Measurements from ENCODE around the gene ANGEL1.

Gene ANGEL1

DNA sequence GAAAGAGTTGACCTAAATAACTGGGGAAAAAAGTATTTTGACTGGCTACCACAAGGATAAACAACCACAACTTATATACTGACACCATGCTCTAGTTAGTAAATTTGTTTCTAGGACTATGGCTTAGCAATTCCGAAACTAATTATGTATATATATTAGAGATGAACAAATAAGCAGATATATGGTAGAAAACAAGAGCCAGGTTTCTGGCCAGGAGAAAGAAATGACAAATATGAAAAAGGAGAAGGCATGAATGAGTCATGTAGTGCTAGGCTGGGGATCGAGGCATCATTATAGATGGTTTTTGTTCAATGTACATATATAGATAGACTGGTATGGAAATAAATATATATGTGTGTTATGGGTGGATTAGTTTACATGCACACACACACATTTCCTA, 8.0 kb upstream of the ANGEL1 start:
- no peak for DNase-seq (ENCODE audit: low read depth)

DNA sequence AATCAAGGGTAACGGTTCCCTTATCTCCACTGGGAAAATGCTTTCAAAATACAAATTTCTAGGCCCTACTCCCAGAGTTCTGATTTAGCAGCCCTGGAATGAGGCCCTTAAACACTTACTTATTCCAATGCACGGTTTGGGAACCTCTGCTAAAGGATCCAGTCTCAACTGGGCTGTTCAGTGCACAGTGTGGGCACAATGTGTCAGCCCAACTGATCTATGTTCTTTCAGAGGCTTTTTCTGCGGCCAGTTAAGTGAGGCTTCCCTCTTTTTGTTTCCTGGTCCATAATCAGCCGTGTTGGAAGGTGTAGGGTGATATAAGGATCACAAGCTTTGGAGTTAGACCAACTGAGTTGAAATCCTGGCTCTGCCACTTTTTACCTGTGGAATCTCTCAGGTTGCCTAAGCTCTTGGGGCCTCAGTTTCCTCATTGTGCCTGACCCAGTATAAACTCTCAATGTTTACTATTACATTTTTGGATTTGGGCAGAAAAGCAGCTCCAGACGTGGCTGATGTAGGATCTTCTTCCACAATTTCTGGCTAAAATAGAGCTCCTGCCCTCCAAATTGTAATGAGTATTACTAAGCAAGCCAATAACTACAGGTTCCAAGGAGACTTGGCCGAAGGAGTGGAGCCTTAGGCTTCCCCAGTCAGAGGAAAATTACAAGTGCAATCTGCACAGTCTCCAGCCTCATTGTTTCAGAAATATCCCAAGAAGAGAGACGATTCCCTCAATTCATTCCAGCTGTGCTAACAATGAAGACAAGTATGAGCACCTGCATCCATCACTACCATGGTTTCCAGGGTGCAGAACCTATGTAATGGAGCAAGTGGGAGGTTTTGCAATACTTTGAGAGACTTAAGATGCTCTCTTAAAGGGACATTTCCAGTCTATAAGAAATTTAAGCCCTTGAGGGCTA, 2.3 kb upstream of the ANGEL1 start:
- no peak for DNase-seq (ENCODE audit: low read depth)

DNA sequence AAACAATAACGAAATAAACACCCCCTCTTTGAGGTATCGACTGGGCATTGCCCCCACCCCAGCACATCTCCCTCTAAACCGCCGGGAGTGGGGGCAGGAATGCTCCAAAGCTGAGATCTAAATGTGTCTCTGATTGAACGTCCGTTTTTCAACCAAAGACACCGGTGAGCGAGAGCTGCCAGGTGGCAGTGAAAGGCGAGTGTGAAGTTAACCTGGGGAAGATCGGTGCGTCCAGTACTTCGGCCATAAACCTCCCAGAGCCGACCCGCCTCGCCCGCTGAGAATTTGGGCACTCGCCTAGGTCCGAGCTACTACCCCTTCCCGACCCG, 625 bp downstream of the ANGEL1 start:
- DNase-seq (ENCODE audit: low read depth) = no peak

DNA sequence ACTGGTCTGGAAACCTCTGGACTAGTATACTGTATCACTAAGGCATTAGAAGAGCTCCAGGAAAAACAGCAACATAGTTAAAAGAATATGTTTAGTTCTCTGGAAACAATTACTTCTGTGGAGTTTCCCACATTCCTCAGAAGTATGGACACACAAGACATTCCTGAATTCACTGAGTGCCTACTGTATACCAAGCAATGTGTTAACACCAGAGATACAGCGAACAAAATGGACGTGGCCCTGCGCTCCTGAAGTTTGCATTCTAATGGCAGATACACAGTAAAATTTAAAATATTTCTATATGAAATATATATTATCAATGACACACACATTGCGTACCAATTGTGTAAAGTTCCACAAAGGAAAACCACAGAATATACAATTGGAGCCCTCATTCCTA, 1.1 kb downstream of the ANGEL1 start:
- DNase-seq (ENCODE audit: low read depth) = no peak

DNA sequence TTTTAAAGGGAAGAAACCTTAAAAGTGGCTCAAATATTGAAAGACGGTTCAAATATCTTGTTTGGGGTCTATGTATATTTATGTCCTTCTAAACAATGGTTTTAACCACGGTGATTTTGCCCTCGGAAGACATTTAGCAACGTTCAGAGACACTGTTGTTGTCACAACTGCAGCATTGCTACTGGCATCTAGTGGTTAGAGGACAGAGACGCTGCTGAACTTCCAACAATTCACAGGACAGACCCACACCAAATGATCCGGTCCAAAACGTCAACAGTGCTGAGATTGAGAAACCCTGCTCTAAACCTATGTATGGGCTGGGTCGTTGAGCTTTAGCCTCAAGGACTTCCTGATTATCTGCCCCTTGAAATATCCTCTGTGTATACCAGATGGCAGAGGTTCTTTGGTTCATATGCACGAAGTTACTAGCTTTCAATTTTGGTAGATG, 1.7 kb downstream of the ANGEL1 start:
- DNase-seq (ENCODE audit: low read depth) = peak; percentile 9

DNA sequence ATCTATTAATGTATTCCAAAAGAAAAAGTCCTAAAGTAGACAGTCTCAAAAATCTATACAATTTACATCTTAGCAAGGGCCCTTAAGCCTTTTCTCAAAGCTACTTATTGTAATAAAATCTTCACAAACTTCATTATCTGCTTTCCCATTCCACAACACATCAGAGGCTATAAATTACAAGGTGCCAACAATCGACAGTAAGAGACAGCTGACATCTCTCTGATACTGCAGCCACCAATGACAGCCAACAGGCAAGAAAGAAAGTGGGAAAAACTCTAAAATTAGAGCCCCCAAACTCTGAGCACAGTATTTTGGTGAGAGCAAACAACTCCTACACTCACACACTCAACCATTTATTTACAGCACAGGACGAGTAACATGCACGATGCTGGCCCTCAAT, 2.2 kb downstream of the ANGEL1 start:
- DNase-seq (ENCODE audit: low read depth) = no peak

DNA sequence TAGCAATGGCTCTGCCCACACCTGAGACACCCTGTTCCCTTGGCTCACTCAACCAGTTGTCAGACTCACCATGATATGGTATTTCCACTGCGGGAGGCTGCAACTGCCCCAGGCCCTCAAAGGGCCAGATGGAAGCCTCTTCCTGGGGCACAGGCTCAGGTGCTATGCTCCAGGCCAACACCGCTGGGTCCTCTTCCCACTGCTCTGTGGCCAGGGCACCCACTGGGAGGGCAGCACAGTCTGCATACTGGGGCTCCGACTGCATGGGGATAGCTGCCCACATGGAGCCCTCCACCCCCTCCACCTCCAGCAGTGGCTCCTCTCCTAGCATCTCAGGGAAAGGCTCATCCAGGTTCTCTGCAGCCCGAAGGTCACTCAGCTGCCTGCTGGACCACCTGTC, 3.7 kb downstream of the ANGEL1 start:
- no peak for DNase-seq (ENCODE audit: low read depth)

DNA sequence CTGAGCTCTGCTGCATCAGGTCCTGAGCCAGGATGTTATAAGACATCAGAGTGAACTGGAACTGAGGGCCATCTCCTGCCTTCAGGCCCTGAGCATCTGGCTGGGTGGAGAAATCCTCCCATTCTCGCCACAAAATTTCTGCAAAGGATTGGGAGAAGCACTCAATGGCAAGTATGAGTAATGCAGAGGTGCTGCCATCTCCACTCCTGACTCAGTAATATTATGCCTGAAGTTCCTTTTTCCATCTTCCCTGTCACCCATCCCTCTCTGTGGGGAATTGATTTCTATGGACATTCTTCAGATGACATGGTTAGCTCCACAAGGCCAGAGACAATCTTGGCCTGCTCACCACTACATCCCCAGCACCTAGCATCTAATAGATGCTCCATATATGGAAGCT, 4.7 kb downstream of the ANGEL1 start:
- DNase-seq (ENCODE audit: low read depth) = no peak

DNA sequence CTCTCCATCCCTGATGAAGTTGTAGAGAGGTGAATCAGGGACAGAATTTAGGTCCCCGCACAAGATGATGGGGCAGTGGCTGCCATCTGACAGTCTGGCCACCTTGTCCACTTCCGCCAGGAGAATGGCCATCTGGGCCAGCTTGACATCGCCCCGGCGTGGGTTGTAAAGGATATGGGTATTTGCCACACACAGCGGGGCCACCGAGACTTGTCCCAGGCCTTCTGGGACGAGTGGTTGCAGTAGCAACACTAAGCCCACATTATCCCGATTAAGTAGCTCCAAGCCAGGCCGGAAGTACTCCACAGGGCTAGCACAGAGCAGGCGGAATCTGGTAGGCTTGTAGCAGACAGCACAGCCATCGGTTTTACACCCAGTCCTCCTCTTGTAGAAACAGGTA, 6.2 kb downstream of the ANGEL1 start:
- no peak for DNase-seq (ENCODE audit: low read depth)

DNA sequence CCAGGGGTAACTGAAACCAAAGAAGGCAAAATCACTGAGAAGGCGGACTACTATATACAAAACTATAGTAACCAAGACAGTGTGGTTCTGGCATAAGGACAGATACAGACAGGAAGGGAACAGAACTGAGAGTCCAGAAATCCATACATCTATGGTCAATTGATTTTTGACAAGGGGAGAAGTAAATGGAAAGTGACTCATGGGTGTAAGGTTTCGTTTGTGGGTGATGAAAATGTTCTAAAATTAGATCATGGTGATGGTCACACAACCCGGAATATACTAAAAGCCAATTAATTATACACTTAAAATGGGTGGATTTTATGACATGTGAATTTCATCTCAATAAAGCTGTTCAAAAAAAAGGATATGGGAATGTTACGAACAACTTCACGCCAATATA, 18.7 kb downstream of the ANGEL1 start:
- no peak for DNase-seq (ENCODE audit: low read depth)

DNA sequence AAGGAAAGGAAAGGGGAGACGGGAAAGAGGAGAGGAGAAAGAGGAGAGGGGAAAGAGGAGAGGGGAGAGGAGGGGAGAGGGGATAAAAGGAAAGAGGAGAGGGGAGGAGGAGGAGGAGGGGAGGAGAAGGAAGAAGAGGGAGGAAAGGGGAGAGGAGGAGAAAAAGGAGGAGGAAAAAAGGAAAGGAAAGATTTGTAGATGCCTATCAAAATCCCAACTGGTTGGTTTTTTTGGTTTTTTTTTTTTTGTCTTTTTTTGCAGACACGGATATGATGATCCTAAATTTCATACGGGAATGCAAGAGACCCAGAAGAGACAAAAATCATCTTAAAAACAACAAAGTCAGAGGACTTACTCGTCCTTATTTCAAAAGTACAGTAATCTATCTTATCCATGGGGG, 19.4 kb downstream of the ANGEL1 start:
- no peak for DNase-seq (ENCODE audit: low read depth)

DNA sequence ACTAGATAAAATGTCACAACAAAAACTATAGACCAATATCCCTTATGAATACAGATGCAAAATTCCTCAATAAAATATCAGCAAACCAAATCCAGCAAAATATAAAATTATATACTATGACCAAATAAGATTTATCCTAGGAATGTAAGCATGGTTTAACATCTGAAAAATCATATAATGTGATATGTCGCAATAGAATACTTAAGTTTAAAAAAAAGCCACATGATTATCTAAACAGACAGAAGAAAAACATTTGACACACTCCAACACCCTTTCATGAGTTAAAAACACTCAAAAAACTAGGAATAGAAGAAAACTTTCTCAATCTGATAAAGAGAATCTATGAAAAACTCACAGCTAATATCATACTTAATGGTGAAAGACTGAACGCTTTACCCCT, 20.3 kb downstream of the ANGEL1 start:
- no peak for DNase-seq (ENCODE audit: low read depth)

DNA sequence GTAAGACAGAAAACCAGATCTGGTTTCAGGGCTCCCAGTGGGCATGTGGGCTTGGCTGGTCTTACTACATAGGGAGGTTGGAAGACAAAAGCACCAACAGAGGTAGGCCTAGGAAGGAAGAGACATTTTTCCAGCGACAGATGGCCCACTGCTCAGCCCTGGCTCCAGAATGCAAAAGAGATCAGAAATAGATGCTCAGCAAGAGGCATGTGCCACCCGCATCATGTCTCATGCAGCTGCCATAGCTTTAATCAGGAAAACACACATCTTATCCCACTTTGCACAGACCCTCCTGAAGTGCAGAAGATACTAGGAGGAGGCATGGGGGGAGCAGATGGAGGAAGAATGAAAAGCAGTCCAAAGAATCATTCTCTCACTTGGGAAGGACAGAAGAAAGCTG, 26.1 kb downstream of the ANGEL1 start:
- no peak for DNase-seq (ENCODE audit: low read depth)

DNA sequence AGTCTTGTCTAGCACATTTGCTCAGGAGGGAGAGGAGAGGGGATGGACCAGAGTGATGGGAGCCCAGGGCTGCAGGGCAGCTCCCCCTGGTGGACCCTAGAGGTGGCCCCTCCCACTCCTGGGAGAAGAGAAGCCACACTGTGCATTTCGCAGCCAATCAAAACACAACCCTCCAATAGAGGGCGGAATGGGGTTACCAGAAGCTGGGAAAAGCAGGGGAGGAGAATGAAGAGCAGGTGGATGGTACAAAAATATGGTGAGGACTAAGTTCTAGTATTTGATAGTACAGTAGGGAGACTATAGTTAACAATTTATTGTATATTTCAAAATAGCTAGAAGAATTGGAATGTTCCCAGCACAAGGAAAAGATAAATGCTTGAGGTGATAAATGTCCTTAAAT, 27.8 kb downstream of the ANGEL1 start:
- no peak for DNase-seq (ENCODE audit: low read depth)

DNA sequence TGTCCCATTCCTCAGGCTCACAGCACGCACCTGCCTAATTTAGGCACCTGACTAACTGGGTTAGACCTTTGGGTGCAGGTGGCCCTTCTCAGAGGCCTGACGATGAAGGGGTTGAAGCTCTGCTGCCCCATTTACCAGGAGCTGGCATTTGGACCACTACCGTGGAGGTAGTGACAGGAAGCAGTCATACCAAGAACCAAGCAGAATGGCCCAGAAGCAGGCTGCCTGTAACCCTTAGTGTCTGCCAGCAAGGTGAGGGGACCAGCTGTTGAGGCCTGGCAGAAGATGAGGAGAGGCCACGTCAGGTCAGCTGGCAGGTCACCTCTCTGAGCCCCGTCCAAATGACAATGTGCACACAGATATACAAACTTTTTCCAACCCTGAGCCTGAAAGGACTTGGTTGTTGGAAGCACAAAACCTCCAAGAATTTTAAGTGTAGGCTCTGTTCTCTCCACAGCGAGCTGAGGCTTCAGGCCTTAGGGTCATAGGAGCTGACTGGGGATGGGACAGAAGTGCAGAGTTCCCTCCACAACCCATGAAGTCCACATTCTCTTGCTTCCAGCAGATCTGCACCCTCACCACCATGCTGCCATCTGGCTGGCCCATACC, 28.3 kb downstream of the ANGEL1 start:
- no peak for DNase-seq (ENCODE audit: low read depth)

DNA sequence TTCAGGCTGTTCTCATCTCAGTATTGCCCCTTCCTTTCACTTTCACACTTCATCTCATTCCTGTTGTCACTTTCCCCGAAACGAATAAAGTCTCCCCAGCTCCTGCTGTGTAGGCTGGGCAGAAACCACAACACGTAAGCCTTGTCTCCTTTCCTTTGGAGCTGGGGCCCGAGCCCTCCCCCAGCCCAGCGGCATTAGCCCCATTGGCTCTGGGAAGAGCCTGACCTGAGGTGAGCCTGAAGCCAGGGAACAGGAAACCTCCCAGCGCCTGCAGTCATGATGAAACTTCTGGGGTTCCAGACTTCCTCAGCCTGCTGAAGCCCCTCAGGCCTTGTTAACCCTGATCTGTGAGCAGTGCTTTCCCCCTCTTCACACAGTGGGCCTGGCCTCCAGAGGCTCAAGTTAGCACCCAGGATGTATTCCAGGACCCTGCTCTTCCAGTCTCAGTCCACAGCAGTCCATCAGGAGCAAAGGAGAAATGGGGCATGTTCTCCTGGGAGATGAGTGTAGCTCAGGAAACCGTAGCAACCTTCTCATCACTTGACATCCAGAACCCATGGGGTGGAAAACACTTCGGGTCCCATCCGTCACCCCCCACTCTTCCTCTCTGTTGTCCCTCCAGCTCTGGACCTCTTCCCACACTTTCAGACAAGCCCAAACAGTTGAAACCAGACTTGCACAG, 29.7 kb downstream of the ANGEL1 start:
- no peak for DNase-seq (ENCODE audit: low read depth)

DNA sequence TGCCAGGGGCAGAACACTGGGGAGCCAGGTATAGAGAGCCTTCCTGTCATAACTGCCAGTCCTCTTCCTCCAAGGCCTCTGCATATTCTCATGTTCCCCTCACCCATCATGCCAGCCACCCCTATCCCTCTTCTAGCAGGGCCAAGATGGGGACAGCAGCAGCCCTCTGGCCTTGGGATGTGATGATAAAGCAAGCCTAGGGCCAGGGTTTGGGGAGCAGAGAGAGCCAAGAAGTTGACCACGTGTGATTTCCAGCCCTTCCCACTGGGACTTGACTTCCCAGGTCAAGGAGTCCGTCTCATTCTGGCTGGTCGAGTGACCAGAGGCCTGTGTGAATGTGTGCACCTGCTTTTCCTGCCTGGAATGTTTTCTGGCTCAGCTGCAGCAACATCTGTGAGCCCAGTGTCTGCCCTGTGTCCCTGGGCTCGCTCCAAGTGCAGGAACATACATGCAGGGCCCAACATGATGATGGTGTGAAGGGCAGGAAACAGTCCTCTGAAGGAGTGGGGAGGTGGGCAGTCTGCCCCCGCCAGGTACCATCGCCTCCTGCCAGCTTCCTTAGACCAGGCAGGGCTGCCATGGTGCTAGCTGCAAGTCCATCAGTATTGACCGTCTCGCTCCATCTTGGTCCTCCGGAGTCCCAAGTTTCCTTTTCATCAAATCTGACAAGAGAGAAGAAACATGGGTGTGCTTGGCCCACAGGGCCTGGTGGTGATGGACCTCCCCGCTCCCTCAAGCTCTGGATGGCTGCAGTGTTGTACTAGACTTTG, 30.4 kb downstream of the ANGEL1 start:
- no peak for DNase-seq (ENCODE audit: low read depth)

DNA sequence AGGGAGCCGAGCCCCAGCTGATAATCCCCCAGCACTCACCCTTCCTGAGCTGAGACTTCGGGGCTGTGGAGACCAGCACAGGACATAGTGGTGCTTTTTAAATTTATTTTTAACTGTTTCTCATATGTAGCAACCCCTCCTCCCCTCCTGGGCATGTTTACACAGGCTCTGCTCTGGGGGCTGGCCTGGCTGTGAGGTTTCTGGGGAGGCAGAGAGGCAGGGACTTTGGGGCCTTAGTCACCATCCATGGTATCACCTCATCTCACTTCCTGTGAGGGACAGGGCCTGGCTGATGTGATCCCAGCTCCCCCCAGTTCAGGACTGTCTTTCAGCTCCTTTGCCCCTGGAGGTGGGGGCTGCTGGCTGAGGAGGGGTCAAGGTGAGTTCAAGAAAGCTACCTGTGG, 31.0 kb downstream of the ANGEL1 start:
- no peak for DNase-seq (ENCODE audit: low read depth)

DNA sequence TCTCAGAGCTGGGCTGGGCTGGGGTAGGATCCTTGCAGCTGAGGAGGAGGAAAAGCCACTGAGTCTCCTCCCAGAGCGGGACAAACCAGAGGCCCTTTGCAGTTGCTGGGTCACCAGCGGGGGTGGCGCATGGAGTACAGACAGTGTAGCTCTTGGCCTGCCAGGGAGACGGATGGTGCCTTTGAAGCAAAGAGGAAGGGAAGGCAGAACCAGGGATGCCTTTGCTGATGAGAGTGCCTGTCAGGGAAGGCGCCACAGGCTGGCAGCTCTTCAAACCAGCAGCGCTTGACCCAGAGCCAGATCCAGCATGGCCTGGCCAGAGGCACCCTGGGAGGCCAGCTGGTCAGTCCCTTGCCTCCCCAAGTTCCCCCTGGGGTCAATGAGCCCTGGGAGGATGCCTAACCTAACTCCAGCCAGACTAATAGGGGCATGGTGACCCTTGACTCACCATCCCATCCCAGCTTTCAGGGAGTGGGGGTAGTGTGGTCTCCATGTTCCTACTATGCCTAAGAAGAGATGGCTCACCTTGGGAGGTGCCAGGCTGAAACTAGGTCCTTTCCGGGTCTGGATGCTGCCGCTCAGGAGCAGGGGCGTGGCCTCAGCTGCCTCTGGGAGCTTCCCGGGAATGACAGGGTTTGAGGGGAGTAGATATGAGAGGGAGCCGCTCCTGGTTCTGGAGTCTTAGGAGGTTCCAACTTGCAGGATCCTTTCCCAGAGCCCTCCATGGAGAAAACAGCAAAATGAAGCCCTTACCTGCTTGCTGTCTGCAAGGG, 31.6 kb downstream of the ANGEL1 start:
- no peak for DNase-seq (ENCODE audit: low read depth)

DNA sequence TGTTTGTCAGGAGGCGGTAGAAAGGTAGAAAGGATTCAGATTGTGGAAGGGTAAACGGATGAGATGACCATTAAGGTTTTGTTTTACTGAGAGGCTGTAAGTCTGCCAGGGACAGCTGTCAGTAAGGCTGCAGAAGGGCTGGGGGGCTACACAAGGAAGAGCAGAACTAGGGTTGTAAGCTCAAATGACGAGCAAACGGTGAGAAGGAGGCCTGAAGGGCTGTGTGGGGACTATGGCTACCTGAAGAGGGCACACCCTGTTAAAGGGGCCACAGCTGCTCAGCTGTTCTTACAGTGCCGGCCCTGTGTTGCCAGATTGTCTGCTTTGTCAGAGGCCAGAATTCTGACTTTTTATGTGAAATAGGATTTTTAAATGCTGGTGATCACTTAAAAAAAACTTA, 32.3 kb downstream of the ANGEL1 start:
- no peak for DNase-seq (ENCODE audit: low read depth)

DNA sequence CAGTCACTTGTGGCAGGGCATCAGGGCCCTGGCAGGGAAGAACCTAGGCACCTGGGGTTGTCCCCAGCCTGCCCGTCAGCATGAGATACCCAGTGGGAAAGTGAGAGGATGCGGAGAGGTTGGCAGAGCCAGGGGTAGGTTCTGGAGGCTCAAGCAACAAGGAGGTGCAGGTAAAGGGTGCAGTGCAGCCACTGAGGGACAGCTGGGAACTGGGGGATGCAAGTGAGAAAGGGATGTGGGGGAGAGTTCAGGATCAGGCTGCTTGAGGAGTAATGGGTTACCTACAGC, 32.7 kb downstream of the ANGEL1 start:
- no peak for DNase-seq (ENCODE audit: low read depth)

Data from HS-5 (cell line).